Stimulated activated naive CD8-positive, alpha-beta T cell treated with anti-CD3 and anti-CD28 coated beads, Interleukin-15, Interleukin-2, amounts not matched to agents 100 ng/mL and 50 ng/mL, for 24 hours (primary cell): Measurements from ENCODE around the gene FOLR2.
"Not testable (repeated sequence)": the region's sequence is repeated elsewhere in the genome, so short reads cannot be mapped to it uniquely, and the experiment has no call there.

Source experiments
- H3K27ac Mint-ChIP-seq: one replicate; pipeline ENCODE4 v1.8.0; 2021; ENCODE audit warnings: mild to moderate bottlenecking, mixed read lengths
- H3K27me3 Mint-ChIP-seq: one replicate; pipeline ENCODE4 v1.8.0; 2021; ENCODE audit warnings: mixed read lengths
- H3K36me3 Mint-ChIP-seq: one replicate; pipeline ENCODE4 v1.8.0; 2021; ENCODE audit warnings: low read depth, mixed read lengths
- H3K4me1 Mint-ChIP-seq: one replicate; pipeline ENCODE4 v1.8.0; 2021; ENCODE audit warnings: low read depth, mixed read lengths
- H3K4me3 Mint-ChIP-seq: one replicate; pipeline ENCODE4 v1.8.0; 2021; ENCODE audit warnings: mild to moderate bottlenecking, mixed read lengths
- H3K9me3 Mint-ChIP-seq: one replicate; pipeline ENCODE4 v1.8.0; 2021; ENCODE audit warnings: mixed read lengths

Gene FOLR2

DNA sequence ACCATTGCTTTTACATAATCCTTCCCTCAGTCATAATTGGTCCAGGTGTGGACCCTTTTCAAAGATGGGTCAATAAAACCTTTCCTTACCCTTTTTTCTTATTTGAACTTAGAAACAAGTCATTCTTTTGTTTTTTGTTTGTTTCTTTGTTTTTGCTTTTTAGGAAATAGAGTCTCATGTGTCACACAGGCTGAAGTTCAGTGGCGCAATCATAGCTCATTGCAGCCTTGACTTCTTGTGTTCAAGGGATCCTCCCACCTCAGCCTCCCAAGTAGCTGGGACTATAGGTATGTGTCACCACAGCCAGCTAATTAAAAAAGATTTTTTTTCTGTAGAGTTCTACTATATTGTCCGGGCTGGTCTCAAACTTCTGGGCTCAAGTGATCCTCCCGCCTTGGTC lies 36.8 kb downstream of the FOLR2 start:
- H3K4me3 Mint-ChIP-seq = no peak overlapping the region
- no peaks in the 10 kb centered on the region for H3K9me3 Mint-ChIP-seq
- H3K36me3 Mint-ChIP-seq = no peaks in the 10 kb centered on the region
- no peak overlapping the region for H3K27ac Mint-ChIP-seq
- peaks cover 32% of the 10 kb centered on the region for H3K27me3 Mint-ChIP-seq
- H3K4me1 Mint-ChIP-seq = no peaks in the 10 kb centered on the region

DNA sequence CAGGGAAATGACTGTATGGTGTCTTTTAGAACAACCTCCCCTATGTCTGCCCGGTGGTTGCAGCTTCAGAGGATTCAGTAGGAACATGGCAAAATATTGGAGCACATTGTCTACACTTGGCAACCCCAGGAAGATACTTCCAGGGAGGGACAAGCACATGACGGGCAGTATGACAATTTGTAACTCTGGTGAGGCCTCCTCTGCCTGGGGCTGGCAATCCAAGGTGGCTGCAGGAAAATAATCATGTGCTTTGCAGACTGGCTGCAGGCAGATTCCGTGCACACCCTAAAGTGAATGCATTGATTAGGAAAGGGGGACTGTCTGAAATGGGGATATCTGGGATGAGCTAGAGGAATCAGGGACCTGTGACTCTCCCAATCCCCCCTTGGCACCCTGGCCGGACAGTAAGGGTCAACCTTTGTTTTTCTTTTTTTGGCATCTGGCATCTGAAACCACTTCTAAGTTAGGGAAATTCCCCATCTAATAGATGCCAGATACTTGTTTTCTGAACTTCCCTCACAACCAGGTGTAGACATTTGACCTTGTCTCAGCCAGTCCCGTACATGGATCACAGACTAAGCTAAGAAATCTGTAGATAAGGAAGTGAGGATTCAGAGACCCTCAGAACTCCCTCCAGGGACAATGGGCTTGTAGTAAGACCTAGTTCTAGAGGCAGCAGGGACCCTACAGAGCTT lies 37.9 kb downstream of the FOLR2 start:
- no peak overlapping the region for H3K27ac Mint-ChIP-seq
- no peaks in the 10 kb centered on the region for H3K36me3 Mint-ChIP-seq
- no peaks in the 10 kb centered on the region for H3K9me3 Mint-ChIP-seq
- peaks cover 28% of the 10 kb centered on the region for H3K27me3 Mint-ChIP-seq
- H3K4me1 Mint-ChIP-seq = no peaks in the 10 kb centered on the region
- no peak overlapping the region for H3K4me3 Mint-ChIP-seq

GRCh38 chr11:72257570-72257969 lies 41.0 kb downstream of the FOLR2 start:
- Mint-ChIP-seq H3K4me3 (no peak overlapping the region), H3K9me3 (no peaks in the 10 kb centered on the region), H3K4me1 (no peaks in the 10 kb centered on the region), H3K36me3 (no peaks in the 10 kb centered on the region), H3K27me3 (peaks cover 18% of the 10 kb centered on the region), H3K27ac (no peak overlapping the region)

GRCh38 chr11:72259490-72259889 lies 42.9 kb downstream of the FOLR2 start:
- H3K9me3 Mint-ChIP-seq = no peaks in the 10 kb centered on the region
- no peaks in the 10 kb centered on the region for H3K36me3 Mint-ChIP-seq
- no peaks in the 10 kb centered on the region for H3K4me1 Mint-ChIP-seq
- H3K27ac Mint-ChIP-seq = no peak overlapping the region
- peaks cover 16% of the 10 kb centered on the region for H3K27me3 Mint-ChIP-seq
- no peak overlapping the region for H3K4me3 Mint-ChIP-seq

- no peaks in the 10 kb centered on the region for H3K9me3 Mint-ChIP-seq
- H3K4me1 Mint-ChIP-seq = no peaks in the 10 kb centered on the region
- H3K27me3 Mint-ChIP-seq = peaks cover 16% of the 10 kb centered on the region
- H3K27ac Mint-ChIP-seq = no peak overlapping the region
- no peak overlapping the region for H3K4me3 Mint-ChIP-seq
- H3K36me3 Mint-ChIP-seq = no peaks in the 10 kb centered on the region
These were observed 44.0 kb downstream of the FOLR2 start for GRCh38 chr11:72260574-72260973.

- Mint-ChIP-seq H3K27me3 (peaks cover 22% of the 10 kb centered on the region), H3K27ac (no peak overlapping the region), H3K4me1 (no peaks in the 10 kb centered on the region), H3K4me3 (no peak overlapping the region), H3K9me3 (no peaks in the 10 kb centered on the region), H3K36me3 (no peaks in the 10 kb centered on the region)
These were observed 46.8 kb downstream of the FOLR2 start for GRCh38 chr11:72263361-72263760.

- H3K27ac Mint-ChIP-seq = no peak overlapping the region
- peaks cover 20% of the 10 kb centered on the region for H3K27me3 Mint-ChIP-seq
- no peaks in the 10 kb centered on the region for H3K4me1 Mint-ChIP-seq
These were observed 49.4 kb downstream of the FOLR2 start for GRCh38 chr11:72265951-72266350.

DNA sequence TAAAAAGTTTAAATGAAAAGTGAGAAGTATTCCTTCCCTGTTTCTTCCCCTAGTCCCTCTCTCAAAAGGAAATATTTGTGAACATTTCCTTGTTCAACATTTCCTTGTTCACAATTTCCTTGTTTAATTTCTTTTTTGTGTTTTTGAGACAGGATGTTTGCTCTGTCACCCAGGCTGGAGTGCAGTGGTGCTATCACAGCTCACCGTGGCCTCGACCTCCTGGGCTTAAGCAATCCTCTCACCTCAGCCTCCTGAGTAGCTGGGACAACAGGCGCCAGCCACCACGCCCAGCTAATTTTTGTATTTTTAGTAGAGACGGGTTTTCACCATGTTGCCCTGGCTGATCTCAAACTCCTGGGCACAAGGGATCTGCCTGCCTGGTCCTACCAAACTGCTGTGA lies 50.4 kb downstream of the FOLR2 start:
- H3K4me1 Mint-ChIP-seq, H3K36me3 Mint-ChIP-seq, H3K4me3 Mint-ChIP-seq, H3K9me3 Mint-ChIP-seq, H3K27ac Mint-ChIP-seq: not testable (repeated sequence)
- peaks cover 20% of the 10 kb centered on the region for H3K27me3 Mint-ChIP-seq

More at GRCh38 chr11:72265951-72266350, 49.4 kb downstream of the FOLR2 start:
- Mint-ChIP-seq H3K9me3 (no peaks in the 10 kb centered on the region), H3K36me3 (no peaks in the 10 kb centered on the region), H3K4me3 (no peak overlapping the region)

GRCh38 chr11:72267956-72268617 lies 51.5 kb downstream of the FOLR2 start:
- peaks cover under 1% of the 10 kb centered on the region for H3K4me1 Mint-ChIP-seq
- no peak overlapping the region for H3K27ac Mint-ChIP-seq
- no peaks in the 10 kb centered on the region for H3K9me3 Mint-ChIP-seq
- no peaks in the 10 kb centered on the region for H3K36me3 Mint-ChIP-seq
- peaks cover 16% of the 10 kb centered on the region for H3K27me3 Mint-ChIP-seq
- H3K4me3 Mint-ChIP-seq = no peak overlapping the region
